Prostate gland (tissue), 2 donors: ENCODE results near the gene SHCBP1L. TPM values are rescaled to one million over a fixed set of nuclear protein-coding genes. Genes with fewer than 3 reads are reported as not detected.

Source experiments
- DNase-seq: peaks from one replicate; pipeline ENCODE4 v3.0.0-alpha.2; 2019; ENCODE audit warnings: low spot score
- H3K27ac ChIP-seq, 2 donors: fragments of 200-600 bp; sonication (generic); 2 replicates each; pipeline ENCODE4 v1.5.1; 2017 to 2019
- H3K27me3 ChIP-seq: fragments of 200-600 bp; sonication (generic); replicated peaks from 2 replicates; pipeline ENCODE4 v1.5.1; 2019; ENCODE audit not compliant: insufficient read depth
- H3K36me3 ChIP-seq, 2 donors: fragments of 200-600 bp; sonication (generic); 1 replicate in 1 of 2; 2 replicates in 1 of 2; pipeline versions ENCODE4 v1.5.1 to v1.8.1; 2017 to 2019
- H3K4me1 ChIP-seq: fragments of 200-600 bp; sonication (generic); replicated peaks from 2 replicates; pipeline ENCODE4 v1.5.1; 2019
- H3K4me3 ChIP-seq, 2 donors: fragments of 200-600 bp; sonication (generic); 2 replicates each; pipeline ENCODE4 v1.5.1; 2017 to 2019
- H3K9me3 ChIP-seq: fragments of 200-600 bp; sonication (generic); 2 replicates; pipeline ENCODE4 v1.5.1; 2017
- CTCF ChIP-seq, 4 experiments: fragments of 200-600 bp in 2 of 4; fragments of 450-650 bp in 2 of 4; sonication (generic) in 2 of 4; IDR thresholded peaks; 1 replicate in 3 of 4; 2 replicates in 1 of 4; pipeline ENCODE4 v1.5.1; 2016 to 2019; ENCODE audit warnings: antibody characterized with exemption in 4 of 4, mild to moderate bottlenecking in 2 of 4, moderate library complexity in 2 of 4
- POLR2A ChIP-seq: fragments of 450-650 bp; IDR thresholded peaks from one replicate; pipeline ENCODE4 v1.6.1; 2016; ENCODE audit warnings: antibody characterized with exemption, mild to moderate bottlenecking
- POLR2AphosphoS5 ChIP-seq: sonication (generic); formaldehyde crosslinking; IDR thresholded peaks from one replicate; pipeline ENCODE4 v1.6.1; 2017; ENCODE audit warnings: antibody characterized with exemption
- WGBS: methylation state at CpG from one replicate; pipeline ENCODE4 v1.1.5; 2018; 5-methylcytosine and 5-hydroxymethylcytosine counted together
- intact Hi-C: fragments of 100-400 bp; cut with DNase I; formaldehyde crosslinking; loops from one replicate; pipeline ENCODE4 v1.14.2; 2022
- total RNA-seq, 2 donors: library from RNA; depleted of rRNA; stranded (reverse); fragments of >200 nt; gene quantifications; one replicate each; pipeline ENCODE4 v1.1.0, GENCODE V29; 2016

SHCBP1L gene
- total RNA-seq, 2 donors from 2014 or later: 23.9 TPM; not detected in 1

GRCh38 chr1:182886985-182887384 lies 66.0 kb downstream of the SHCBP1L start:
- no peak for TF ChIP-seq CTCF (IDR thresholded peaks at IDR 0.05)
- H3K4me1 ChIP-seq: no peaks in the 10 kb centered on the region
- H3K27ac ChIP-seq: no peak overlapping the region
- no peaks in the 10 kb centered on the region for H3K9me3 ChIP-seq
- H3K4me3 ChIP-seq: no peak overlapping the region
- 98% methylated on average over 11 of the region's 11 CpGs for WGBS
- DNase-seq: no peak
- no peaks in the 10 kb centered on the region for H3K27me3 ChIP-seq
- H3K36me3 ChIP-seq: peaks cover 11 to 26% of the 10 kb centered on the region in 2 donors
- intact Hi-C loops: no loop called here

- H3K36me3 ChIP-seq: peaks cover 12 to 35% of the 10 kb centered on the region in 2 donors
Measured at GRCh38 chr1:182885591-182885990, 67.4 kb downstream of the SHCBP1L start.

GRCh38 chr1:182884872-182885271 lies 68.1 kb downstream of the SHCBP1L start:
- Histone ChIP-seq H3K9me3 (no peaks in the 10 kb centered on the region), H3K4me3 (no peak overlapping the region), H3K4me1 (no peaks in the 10 kb centered on the region), H3K27me3 (no peaks in the 10 kb centered on the region), H3K27ac (no peak overlapping the region), H3K36me3 (peaks cover 15 to 38% of the 10 kb centered on the region in 2 donors)
- intact Hi-C loops: no loop called here
- TF ChIP-seq POLR2A (no peak), CTCF (IDR thresholded peaks at IDR 0.05) (no peak), POLR2AphosphoS5 (no peak)
- no peak for DNase-seq

More at GRCh38 chr1:182885591-182885990, 67.4 kb downstream of the SHCBP1L start:
- H3K27me3 ChIP-seq: no peaks in the 10 kb centered on the region
- no peak for TF ChIP-seq POLR2AphosphoS5
- no peak for TF ChIP-seq POLR2A
- TF ChIP-seq CTCF (IDR thresholded peaks at IDR 0.05): no peak
- intact Hi-C loops: no loop called here
- no peaks in the 10 kb centered on the region for H3K4me1 ChIP-seq
- H3K4me3 ChIP-seq: no peak overlapping the region
- 94% methylated on average over 3 of the region's 3 CpGs for WGBS
- H3K9me3 ChIP-seq: no peaks in the 10 kb centered on the region
- no peak for DNase-seq
- H3K27ac ChIP-seq: no peak overlapping the region

GRCh38 chr1:182877842-182878241 lies 75.1 kb downstream of the SHCBP1L start:
- H3K27me3 ChIP-seq: no peaks in the 10 kb centered on the region
- no peaks in the 10 kb centered on the region for H3K9me3 ChIP-seq
- WGBS: 94% methylated on average over 7 of the region's 7 CpGs
- intact Hi-C loops: no loop called here
- TF ChIP-seq CTCF (IDR thresholded peaks at IDR 0.05) (no peak), POLR2AphosphoS5 (no peak)
- H3K27ac ChIP-seq: no peak overlapping the region
- H3K4me3 ChIP-seq: no peak overlapping the region
- no peaks in the 10 kb centered on the region for H3K4me1 ChIP-seq
- H3K36me3 ChIP-seq: peaks cover 35 to 38% of the 10 kb centered on the region in 2 donors
- no peak for DNase-seq

- H3K9me3 ChIP-seq: no peaks in the 10 kb centered on the region
- H3K27ac ChIP-seq: no peak overlapping the region
- intact Hi-C loops: no loop called here
- DNase-seq: no peak
- no peaks in the 10 kb centered on the region for H3K4me1 ChIP-seq
- no peaks in the 10 kb centered on the region for H3K27me3 ChIP-seq
- H3K36me3 ChIP-seq: peaks cover 36% of the 10 kb centered on the region in 2 donors
- H3K4me3 ChIP-seq: no peak overlapping the region
- no peak for TF ChIP-seq CTCF (IDR thresholded peaks at IDR 0.05)
- TF ChIP-seq POLR2A: no peak
- TF ChIP-seq POLR2AphosphoS5: no peak
Measured at GRCh38 chr1:182877331-182877730, 75.6 kb downstream of the SHCBP1L start.
